Myocyte (in vitro differentiated cells): Measurements from ENCODE around the gene FNIP2. TPM values are rescaled to one million over a fixed set of nuclear protein-coding genes. Genes with fewer than 3 reads are reported as not detected.
"Not testable (repeated sequence)": the region's sequence is repeated elsewhere in the genome, so short reads cannot be mapped to it uniquely, and the experiment has no call there.

ENCODE experiments used
- DNase-seq: peaks from one replicate; pipeline ENCODE4 v3.0.0-alpha.2; 2012; ENCODE audit warnings: low read depth
- total RNA-seq: library from RNA; depleted of rRNA; stranded (reverse); fragments of >200 nt; gene quantifications from 2 replicates; pipeline ENCODE4 v1.2.3, GENCODE V29; 2014

The FNIP2 gene
- total RNA-seq, 1 donor from 2014 or later: 42.9 TPM

- DNase-seq: no peak
Measured at GRCh38 chr4:158813113-158813512, 44.3 kb downstream of the FNIP2 start.

DNA sequence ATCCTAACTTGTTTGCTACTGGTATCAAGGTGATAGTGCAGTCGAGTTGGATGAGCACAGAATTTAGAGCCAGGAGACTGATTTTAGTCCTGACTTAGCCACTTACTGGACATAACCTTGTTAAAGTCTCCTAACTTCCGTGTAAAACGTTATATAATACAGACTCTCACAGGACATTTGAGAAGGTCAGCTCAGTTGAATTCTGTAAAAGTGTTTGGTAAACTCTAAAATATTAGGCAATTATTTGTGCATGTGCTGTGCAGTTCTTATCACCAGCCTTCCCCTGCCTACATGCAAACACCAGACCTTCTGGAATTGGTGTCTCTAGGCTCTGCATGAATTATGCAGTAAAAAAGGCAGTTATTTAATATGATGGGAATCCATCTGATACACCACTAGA lies 45.4 kb downstream of the FNIP2 start:
- DNase-seq: no peak

DNA sequence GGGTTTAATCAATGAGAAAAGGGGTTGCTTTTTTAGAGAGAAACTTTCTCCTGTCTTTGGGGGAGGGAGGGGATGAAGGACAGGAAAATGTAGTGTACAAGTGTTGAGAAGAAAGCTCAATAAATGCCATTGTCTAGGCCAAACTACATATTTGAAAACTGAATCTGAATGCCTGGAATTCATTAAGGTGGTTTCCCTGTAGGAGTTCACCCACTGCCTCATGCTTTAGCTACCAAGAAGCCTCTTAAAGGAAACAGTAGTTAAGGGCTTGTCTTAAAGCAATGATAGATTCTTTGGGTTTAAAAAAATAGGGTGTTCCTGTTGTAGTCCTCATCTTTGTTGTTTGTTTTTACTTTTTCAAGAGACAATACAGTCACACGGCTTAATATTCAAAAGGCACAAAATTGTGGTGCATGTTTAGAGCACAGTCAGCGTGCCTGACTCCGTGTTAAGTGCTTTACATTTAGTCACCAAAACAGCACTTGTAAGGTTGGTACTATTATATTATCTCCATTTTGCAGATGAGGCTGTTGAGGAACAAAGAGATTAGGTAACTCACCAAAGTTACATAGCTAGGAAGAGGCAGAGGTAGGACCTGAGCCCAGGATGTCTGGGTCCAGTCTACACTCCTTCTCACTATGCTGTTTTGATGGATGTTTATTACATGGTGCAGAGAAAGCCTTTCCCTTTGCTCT lies 46.0 kb downstream of the FNIP2 start:
- DNase-seq: no peak

DNA sequence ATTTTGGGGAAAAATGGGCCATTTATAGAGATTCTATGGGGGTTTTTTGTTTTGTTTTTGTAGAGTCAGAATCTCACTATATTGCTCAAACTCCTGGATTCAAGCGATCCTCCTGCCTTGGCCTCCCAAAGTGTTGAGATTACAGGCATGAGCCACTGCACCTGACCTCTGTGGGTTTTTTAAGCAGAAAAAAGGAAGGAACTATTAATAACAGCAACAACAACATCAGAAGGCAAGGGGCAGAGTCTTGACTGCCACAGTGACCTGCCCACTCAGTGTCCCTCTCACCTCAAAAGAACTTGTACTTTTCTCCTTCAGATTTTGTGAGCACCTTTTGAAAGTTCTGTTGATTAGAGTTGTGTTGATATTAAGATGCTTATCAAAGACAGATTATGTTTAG lies 48.1 kb downstream of the FNIP2 start:
- DNase-seq: no peak

- no peak for DNase-seq
Measured at GRCh38 chr4:158817562-158818296, 48.9 kb downstream of the FNIP2 start.

DNA sequence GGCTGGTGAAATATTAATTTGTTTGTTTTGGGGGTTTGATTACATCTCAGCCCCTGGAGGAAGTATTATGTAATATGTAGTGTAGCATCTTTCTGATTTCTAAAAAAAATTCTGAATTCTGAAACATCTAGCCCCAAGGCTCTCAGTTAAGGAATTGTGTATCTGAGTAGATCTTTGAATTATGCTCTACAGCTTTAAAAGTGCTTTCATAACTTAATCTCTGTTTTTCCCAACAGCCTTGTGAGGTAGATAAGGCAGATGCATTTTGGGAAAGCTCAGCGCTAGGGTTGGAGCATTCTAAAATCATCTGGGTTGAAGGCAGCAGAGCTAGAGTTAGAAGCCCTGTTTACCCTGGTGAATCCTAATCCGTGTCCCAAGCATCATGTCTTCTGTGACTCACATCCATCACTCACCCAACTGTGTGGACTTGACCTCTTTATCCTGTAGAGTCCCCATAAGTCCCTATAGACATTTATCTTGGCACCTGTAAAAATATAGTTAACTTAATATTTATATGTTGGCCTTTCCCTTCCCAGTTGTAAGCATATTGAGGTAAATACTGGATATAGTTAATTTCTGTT lies 49.8 kb downstream of the FNIP2 start:
- no peak for DNase-seq

GRCh38 chr4:158819942-158820786 lies 51.3 kb downstream of the FNIP2 start:
- DNase-seq: no peak

DNA sequence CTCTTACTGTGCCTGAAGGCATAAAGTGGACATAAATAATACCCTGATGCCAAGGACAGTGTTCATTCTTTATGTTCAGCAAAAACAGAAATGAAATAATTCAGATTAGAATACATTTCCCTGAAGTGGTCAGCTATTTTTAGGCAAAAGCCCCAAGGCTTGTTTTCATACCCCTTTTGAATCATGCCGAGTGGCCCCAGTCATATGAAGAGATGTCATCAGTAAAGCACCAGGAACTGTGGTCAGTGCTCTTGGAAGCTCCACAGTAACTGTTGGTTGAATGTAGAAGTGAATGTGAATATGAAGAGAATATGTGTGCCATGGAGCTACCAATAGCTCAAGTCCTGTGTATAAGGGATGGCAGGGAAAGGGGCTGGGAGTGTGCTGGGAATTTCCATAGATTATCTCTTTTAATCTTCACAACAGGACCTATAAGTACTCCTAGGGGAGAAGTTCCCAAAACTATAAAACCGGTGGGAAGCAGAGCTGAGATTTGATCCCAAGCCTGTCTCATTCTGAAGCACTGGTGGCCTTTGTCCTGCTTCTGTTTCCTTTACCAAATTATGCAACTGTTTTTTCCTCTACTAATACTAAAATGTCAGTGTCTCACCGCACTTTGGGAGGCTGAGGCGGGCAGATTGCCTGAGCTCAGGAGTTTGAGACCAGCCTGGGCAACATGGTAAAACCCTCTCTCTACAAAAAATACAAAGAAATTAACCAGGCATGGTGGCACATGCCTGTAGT lies 52.6 kb downstream of the FNIP2 start:
- DNase-seq: peak; percentile 63

- DNase-seq: no peak
Measured at GRCh38 chr4:158822348-158822747, 53.5 kb downstream of the FNIP2 start.

- peak; percentile 91 for DNase-seq
Measured at GRCh38 chr4:158823461-158823873, 54.6 kb downstream of the FNIP2 start.

GRCh38 chr4:158824425-158825274 lies 55.8 kb downstream of the FNIP2 start:
- DNase-seq: no peak

DNA sequence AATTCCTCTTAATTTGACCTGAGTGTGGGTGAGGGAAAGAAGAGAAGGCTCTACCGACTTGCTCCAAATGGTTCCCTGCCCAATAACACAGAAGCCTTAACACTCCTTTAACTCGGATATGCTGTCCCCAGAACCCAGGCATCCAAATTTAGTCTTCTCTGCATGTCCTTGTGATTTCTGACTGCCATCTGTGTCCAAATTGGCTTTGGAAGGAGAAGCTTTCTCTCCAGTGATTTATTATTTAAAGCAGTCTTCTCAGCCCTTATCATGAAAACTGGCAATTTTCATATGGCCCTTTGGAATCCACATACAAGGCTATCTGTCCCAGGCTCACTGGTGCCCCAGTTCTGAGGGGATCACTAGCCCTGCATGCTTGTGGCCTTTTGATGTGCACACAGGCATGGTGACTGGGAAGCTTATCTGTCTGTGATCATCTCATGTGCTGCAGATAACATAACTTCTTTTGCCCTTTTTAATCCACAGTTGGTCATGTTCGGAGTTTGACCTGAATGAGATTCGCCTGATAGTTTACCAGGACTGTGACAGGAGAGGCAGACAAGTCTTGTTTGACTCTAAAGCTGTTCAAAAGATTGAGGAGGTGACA lies 56.7 kb downstream of the FNIP2 start:
- DNase-seq: no peak

- DNase-seq: no peak
Measured at GRCh38 chr4:158826057-158826456, 57.2 kb downstream of the FNIP2 start.

- DNase-seq: no peak
Measured at GRCh38 chr4:158826882-158827281, 58.1 kb downstream of the FNIP2 start.

GRCh38 chr4:158827543-158827981 lies 58.7 kb downstream of the FNIP2 start:
- no peak for DNase-seq

DNA sequence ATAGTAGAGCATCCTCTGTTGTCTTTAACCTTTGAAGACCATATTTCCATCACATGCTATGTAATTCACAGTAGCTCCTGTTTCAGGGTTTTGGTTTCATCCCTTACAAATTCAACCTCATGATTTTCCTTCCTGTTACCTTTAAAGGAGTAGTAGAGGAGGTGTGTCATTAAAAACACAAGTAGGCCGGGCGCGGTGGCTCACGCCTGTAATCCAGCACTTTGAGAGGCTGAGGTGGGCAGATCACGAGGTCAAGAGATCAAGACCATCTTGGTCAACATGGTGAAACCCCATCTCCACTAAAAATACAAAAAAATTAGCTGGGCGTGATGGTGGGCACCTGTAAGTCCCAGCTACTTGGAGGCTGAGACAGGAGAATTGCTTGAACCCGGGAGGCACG lies 59.3 kb downstream of the FNIP2 start:
- not testable (repeated sequence) for DNase-seq

DNA sequence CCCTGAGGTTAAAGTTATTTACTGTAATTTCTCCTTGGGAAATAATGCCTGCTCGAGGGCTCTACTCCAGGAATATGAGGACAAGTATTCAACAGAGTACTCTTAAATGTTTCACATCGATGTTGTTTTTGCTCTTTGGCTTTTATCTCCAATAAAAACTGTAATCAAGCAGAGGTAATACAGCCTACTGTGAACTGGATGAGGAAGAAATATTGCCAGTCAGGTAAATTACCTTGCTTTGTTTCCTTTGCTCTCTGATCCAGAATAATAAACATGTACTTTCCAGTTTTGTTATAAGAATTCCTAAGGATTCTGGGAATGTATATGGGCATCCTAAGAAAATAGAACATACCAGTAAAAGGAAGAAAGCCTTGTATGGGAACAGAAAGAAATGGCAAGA lies 60.4 kb downstream of the FNIP2 start:
- no peak for DNase-seq

DNA sequence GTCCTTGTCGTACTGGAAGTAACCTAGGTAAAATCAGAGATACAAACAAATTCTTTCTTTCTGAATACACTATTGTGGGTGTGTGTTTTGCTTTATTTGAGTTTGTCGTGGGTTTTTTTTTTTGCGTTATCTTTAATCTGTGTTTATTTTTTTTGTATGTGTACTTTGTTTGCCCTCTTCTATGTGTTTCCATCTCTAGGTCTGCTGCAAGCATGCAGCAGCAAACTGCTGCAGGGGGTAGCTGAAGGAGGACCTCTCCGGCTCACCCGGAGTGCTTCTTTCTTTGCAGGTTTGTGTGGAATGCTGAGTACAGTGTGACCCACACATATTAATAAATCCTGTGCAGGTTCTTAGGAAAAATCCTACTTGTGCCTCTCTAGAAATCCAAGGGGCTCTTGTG lies 64.8 kb downstream of the FNIP2 start:
- DNase-seq: no peak

GRCh38 chr4:158835226-158836001 lies 66.6 kb downstream of the FNIP2 start:
- DNase-seq: no peak
